NCI-H2171 treated with DMSO at 0.1 percent for 48 hours (cell line): ENCODE data around the gene STRC.
"Not testable (repeated sequence)": the region's sequence is repeated elsewhere in the genome, so short reads cannot be mapped to it uniquely, and the experiment has no call there.

Experiments
- DNase-seq: peaks from one replicate; lab custom pipeline; 2025; lab: John Stamatoyannopoulos, UW

Gene STRC

DNA sequence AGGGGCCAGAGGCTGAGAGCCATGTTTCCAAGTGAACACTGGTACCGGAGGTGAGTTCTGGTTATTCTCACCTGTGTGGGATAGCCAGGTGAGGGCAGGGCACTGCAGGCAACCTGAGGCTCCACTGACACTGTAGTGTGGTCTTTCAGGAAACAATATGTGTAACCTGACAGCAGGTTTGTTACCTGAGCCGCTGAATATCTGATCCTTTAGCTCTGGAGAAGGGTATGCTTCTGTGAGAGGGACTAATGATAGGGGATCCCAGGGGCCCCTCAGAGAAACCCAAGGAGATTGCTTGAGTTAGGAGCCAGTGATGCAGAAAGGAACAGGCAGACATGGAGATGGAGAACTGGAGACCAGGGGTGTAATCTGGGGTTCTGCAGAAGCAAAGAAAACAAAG, at the start of gene STRC:
Gene STRC, minus strand, starts transcription at position 101 of the 400 bp plus-strand sequence. Its CDS starts 78 bp downstream, at position 23.
- not testable (repeated sequence) for DNase-seq

DNA sequence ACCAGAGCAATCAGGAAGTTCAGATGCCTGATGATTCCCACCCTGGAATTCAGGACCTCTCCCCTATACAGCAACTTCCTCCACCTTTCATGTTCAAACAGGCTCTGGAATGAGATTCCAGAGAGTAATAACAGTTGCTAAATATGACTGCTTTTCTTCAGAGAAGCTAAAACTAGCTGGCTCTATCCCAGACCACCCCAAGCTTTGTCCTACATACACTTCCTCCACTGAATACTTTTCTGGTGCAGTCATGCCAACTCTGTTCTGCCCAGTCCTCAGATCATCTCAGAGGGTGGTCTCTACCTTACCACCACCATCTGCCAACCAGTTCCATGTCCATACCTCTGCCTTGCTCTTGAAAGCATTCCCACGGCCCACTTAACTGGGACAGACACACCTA, 47.6 kb upstream of the STRC start:
- DNase-seq, result not testable (repeated sequence)

DNA sequence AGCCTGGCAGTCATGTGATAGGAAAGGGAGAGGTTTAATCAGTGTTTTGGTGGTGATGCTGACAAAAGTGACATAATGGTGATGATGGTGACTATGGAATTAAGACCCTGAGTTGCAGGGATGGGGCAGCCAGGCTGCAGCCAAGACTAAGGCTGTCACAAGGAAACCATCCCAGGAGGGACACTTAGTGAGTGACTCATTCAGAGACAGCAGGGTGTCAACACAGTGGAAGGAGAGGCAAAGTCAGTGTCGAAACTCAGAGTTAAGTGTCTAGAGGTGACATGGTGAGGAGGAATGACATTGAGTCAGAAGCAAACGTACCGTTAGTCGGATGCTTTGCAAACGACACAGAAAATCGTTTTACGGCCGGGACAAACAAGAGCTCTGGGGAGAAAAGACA, 44.7 kb upstream of the STRC start:
- DNase-seq, result not testable (repeated sequence)

DNA sequence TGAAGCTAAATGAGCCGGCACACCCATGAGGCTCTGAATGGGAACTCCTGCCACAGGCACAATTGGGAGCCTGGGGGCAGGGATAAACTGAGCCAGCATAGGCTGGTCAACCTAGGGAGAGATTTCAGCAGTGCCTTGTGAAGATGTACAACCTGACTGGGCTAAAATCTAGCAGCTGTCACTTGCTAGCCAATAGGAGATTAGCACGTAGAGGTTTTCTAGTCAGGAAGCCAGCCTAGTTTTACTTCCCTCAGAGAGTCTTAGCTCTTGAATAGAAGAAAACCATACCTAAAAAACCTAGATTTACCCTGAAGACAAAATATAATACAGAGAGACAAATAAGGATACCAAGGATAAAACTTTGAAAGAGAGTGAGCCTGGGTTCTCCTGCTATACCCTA, 43.7 kb upstream of the STRC start:
- DNase-seq, result not testable (repeated sequence)

DNA sequence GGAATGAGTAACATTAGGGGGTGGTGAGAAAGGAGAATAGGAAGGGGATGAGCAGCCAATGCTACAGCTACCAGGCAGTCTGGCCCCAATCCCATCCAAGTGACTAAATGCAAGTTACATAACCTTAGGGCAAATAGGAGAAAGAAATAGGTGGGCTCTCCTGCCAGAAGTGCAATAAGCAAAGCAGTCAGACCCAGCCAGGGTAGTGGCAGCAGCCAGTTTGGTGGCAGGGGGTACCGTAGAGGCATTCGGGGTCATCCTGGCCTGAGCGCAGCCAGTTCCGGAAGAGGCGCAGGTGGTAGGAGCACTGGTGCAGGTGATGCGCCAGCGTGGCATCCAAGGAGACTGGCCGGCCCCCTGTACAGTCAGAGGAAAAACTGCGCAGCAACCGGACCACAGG, 41.1 kb upstream of the STRC start:
- not testable (repeated sequence) for DNase-seq

DNA sequence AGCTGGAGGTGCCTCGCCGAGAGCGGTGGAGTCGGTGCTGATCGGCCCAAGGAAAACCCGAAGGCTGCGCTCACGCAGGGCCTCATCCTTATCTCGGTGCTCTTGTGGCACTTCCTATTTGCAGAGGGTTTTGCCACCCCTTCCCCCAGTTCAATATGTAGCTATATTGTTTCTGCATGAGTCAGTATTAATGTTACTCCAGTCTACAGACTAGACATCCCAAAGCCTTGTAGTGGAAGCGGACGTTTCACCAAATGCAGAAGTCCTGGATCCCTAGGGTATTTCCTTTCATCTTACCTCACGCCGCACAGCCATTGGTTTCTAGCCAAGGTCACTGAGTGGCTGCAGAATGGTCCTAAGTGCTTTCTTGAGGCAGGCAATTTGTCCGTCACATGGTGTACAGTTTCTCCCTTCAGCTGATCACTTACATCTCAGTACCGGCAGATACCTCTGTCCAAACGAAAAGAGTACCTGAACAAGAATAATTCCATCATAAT, 30.9 kb upstream of the STRC start:
- DNase-seq, result not testable (repeated sequence)

DNA sequence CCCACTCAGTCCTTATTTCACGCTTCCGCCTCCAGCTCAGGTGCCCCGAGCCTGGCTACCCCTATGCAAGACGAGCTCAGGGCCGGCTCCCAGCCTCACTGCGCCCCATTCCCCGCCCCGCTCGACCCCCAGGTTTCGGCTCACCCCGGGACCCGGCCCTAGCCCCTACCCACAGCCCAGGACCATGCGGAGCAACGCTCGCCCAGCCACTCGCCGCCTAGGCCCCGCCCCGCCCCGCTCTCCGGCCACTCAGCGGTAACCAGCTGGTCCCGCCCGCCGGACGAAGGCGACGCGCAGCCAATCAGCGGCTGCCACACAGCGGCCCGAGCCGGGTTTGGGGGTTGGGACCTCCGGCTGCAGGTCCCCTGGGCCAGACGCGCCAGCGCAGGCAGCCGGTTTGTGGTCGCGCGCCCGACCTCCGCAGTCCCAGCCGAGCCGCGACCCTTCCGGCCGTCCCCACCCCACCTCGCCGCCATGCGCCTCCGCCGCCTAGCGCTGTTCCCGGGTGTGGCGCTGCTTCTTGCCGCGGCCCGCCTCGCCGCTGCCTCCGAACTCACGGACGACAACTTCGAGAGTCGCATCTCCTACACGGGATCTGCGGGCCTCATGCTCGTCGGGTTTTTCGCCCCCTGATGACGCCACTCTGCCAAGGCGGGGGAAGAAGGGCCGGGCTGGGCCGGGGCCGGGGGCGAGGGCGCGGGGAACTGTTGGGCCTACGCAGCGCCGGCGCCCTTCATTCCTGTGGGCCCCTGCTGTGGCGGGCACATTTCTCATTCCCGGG, 30.2 kb upstream of the STRC start, which contains the start of gene CATSPER2:
Gene CATSPER2, minus strand, starts transcription at position 196 of the 781 bp plus-strand sequence. CDS start 783 bp downstream, outside the sequence.
- no peak for DNase-seq

DNA sequence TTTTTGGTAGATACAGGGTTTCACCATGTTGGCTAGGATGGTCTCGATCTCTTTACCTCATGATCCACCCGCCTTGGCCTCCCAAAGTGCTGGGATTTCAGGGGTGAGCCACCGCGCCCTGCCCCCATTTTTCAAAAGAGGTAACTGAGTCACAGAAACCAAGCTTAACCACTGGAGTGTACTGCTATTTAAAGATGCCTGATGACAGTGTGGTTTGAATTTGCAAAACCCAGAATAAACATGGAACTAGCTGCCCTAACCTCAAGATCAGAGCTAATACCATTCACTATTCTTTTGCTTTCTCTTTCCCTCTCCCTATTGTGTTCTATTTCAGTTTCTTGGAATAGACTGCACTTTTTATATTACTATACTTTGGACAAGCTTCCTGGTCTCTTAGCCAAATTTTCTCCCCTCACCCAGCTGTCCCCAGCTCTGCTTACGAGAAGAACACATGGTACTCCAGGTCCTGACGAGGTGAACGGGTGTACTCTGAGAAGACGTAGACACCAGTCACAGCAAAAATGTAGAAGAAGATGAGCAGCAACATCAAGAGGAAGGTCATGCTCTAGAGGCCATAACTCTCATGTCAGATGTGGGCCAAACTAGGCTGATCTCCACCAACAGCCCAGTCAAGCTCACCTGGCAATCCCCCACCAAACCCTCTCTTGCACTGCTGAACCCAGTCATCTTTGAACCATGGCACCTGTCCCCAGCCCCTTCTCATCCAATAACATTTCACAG, 20.0 kb upstream of the STRC start:
- DNase-seq, result not testable (repeated sequence)

DNA sequence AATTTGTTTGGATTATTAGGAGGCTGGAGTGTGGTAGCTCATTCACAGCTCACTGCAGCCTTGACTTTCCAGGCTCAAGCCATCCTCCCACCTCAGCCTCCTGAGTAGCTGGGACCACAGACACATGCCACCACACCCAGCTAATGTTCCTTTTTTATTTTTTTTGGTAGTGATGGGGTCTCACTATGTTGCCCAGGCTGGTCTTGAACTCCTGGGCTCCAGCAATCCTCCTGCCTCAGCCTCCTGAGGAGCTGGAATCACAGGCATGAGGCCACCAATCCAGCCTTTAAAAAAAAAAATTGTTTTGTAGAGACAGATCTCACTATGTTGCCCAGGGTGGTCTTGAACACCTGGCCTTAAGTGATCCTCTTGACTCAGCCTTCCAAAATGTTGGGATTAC, 8.3 kb upstream of the STRC start:
- not testable (repeated sequence) for DNase-seq

DNA sequence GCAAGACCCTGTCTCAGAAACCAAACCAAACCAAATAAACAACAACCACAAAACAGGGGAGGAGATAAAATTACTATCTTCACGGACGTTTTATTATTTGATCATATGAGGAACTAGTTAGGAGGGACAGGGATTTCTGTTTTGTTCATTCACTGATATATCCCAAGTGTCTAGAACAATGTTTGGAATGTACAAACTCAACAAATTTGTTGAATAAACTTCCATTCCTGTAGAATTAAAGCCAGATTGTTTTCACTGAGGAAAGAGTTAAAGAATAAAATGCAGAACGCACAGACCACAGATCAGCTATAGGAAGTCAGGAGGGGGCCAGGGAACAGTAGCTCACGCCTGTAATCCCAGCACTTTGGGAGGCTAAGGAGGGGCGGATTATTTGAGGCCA, 6.5 kb upstream of the STRC start:
- DNase-seq, result no peak

DNA sequence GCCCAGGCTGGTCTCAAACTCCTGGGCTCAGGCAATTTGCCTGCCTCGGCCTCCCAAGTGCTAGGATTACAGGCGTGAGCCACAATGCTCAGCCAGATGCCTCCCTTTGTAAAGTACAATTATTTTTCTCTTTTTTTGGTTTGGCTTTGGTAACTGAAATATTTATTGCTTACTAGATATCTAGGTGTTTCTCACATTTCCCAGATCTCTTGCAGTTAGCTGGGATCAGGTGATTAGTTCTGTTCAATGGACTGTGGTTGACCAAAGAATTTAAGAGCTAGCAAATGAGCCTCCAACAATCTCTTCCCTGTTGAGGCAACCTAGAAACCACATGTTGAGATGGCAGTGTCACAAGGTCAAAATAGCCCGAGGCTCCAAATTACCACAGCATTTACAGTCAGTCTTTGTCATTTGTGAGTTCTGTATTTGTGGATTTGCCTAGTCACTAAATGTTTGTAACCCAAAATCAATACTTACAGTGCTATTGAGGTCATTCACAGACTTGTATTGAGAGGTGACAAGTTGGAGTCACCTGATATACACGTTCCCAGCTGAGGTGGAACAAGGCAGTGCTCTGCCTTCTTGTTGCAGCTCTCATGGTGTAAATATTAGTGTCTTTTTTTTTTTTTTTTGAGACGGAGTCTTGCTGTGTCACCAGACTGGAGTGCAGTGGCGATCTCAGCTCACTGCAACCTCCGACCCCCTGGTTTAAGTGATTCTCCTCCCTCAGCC, 3.6 kb upstream of the STRC start:
- DNase-seq, result not testable (repeated sequence)

DNA sequence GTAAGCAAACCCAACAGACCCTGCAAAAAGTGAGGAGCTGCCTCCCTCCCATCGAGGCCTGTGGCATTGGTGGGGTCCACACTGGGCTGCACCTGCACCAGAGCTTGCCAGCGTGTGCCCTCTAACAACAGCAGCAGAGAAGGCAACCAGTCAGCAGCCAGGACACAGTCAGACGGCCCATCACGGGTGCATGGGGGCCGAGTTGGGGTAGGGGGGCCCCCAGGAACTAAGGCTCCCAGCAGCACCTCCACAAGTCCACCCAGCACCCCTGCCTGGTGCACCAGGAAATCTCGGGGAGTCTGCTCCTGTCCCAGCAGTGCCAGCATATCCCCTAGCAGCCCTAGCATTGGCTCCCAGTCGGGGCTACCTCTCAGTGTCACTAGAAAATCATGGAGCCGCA, 850 bp downstream of the STRC start:
- DNase-seq, result not testable (repeated sequence)

DNA sequence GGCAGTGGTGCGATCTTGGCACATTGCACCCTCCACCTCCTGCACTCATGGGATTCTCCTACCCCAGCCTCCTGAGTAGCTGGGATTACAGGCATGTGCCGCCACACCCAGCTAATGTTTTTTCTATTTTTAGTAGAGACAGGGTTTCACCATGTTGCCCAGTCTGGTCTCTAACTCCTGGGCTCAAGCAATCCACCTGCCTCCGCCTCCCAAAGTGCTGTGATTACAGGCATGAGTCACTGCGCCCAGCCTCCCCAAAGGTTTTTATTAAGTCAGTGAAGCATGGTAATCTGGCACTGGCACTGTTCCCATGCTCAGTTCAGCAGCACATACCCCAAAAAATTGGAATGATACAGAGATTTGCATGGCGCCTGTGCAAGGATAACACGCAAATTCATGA, 16.4 kb downstream of the STRC start:
- DNase-seq, result peak; percentile 96

DNA sequence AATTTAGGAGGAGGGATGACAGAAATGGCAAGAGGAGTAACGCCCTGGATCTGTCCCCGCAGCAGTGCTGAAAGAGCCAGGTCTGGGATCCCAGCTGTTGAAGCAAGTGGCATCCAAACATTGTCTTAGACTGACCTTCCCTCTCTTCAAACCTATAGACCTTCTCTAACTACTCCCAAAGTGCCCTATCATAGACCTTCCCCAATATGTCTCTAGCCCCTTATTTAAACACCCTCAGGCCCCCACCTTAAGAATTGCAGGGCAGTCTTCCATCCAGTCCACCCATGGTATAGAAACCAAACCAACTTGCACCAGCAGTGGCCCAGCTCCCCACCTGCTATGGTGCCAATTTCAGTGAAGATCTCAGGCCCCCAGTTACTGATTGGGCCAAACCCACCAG, 18.4 kb downstream of the STRC start:
- DNase-seq, result not testable (repeated sequence)

DNA sequence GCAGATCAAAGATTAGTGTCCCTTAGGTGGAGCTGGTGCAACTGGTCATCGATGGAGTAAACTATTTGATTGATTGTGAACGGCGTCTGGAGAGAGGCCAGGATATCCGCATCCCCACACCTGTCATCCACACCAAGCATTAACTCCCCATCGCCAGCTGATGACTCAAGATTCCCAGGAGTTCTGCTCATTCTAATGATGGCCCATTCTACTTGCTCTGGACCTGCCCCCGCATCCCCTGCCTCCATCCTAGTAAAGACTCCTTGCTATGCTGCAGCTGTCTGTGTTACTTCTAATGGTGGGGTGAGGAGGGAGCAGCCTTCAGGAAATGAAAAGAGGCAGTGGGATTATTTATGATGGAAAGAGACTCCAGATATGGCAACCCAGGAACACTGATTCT, 19.5 kb downstream of the STRC start:
- not testable (repeated sequence) for DNase-seq

DNA sequence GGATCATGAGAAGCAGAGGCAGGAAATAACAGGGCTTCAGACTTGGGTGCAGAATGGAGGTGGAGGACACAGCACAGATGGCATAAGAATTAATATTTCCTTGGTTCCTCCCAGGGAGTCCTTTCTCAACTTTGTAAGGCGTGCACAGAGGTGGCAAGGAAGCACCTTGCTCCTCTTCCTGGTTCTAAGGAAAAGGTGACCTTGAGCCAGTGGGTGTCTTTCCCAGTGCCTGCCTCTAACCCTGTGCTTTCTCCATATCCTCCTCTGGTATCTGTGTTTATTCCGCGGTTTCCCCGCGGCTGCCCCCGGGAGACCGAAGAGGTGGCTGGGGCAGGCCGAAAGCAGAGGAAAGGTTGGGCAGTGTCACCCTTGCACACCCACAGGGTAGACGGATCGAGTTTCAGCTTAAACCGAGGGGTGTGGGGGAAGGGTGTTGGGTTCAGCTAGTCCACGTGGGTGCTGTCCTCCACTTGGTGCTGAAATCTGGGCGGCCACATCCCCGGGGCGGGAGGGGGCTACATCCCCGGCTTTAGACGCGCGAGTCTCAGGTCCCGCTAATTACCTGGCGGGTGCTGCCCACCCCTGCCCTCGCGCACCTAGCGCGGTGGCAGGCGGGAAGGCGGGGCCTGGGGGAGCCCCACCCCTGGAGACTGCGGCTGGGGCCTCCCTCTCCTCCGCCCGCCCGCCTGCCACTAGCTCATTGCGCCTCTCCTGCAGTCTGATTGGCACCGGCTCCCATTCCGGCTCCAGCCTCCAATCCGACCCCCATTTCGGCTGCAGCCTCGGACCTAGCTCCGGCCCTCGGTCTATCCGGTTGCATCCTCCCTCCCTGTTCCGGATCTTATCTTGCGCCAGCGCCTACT, 25.0 kb downstream of the STRC start, which contains the start of gene CKMT1B:
Gene CKMT1B, plus strand, starts transcription at position 700 of the 863 bp plus-strand sequence. CDS start 192 bp downstream, outside the sequence.
- not testable (repeated sequence) for DNase-seq

DNA sequence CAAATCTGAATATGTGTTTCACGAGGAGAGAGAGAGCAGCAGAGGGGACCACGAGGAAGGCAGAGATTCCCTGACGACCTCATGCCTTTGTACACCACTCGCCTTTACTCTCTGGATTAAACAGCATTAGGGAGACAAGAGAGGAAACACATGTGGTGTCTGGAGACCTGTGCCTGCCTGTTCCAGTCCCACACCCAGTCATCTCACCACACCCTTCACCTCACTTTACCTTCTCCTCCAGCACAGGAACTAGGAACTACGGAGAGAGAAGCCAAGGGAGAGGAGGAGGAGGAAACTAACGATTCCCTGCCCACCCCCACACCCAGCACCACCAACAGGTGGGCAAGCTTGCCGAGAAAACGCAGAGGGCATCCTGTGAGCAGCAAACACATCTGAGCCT, 25.8 kb downstream of the STRC start:
- not testable (repeated sequence) for DNase-seq

DNA sequence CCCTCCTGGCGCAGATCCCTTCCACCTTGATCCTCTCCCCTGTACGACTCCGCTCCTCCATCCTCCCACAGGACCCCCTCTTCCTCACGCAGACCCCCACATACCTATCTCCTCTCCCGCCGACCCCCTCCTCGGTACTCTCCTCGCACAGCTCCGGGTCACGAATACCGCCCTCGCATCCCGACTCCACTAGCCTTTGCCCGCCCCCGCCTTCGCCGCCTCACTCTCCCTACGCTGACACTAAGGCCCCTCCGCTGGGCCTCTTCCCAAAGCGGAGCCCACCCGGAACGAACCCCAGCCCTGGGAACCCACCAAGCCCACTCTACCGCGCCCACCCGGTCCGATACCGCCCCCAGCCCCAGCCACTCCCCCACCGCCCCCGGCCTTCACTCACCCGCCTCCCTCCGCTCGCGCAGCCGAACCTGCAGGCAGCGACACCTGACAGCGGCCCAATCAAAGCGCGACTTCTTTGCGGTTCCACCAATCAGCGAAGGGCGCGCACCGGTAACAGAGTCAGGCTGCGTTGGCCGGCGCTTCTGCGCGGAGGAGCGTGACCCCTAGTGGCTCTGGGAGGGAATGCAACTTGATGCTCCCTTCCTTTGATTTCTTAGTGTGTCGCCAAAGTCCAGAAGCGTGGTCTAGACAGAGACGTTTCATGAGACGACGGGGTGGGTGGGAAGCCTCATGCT, 28.7 kb downstream of the STRC start, which contains the start of gene PPIP5K1:
Gene PPIP5K1, minus strand, starts transcription at position 431 of the 689 bp plus-strand sequence. CDS start 5,704 bp downstream, outside the sequence.
- DNase-seq, result not testable (repeated sequence)

DNA sequence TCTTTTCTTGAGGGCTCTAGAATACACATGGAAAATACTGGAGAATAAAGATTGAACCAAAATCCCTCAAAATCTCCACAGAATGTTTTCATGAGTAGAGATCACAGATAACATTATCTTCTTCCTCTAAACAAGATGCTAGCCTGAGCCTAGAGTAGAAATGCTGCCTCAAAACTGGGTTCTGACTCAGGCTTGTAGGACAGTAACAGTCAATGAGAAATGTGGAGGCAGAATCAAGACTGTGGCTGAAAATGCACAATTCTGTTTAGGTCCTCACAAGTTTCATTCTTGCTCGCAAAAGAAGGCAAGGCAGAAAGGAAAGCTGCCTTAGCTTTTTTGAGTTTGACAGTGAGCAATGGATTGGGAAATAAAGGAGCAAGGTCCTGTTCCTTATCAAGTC, 44.0 kb downstream of the STRC start:
- DNase-seq, result not testable (repeated sequence)

DNA sequence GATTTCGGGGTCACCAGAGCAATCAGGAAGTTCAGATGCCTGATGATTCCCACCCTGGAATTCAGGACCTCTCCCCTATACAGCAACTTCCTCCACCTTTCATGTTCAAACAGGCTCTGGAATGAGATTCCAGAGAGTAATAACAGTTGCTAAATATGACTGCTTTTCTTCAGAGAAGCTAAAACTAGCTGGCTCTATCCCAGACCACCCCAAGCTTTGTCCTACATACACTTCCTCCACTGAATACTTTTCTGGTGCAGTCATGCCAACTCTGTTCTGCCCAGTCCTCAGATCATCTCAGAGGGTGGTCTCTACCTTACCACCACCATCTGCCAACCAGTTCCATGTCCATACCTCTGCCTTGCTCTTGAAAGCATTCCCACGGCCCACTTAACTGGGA, 52.0 kb downstream of the STRC start:
- DNase-seq, result not testable (repeated sequence)
